Stimulated activated CD4-positive, alpha-beta T cell treated with anti-CD3 and anti-CD28 coated beads, Interleukin-4, amount 100 ng/mL, for 4 hours (primary cell): ENCODE data around the gene COL8A1.
"Not testable (repeated sequence)": the region's sequence is repeated elsewhere in the genome, so short reads cannot be mapped to it uniquely, and the experiment has no call there.

Experiments used
- DNase-seq, 2 experiments: peaks; one replicate each; pipeline ENCODE4 v3.0.0-alpha.2; 2020

Gene COL8A1

DNA sequence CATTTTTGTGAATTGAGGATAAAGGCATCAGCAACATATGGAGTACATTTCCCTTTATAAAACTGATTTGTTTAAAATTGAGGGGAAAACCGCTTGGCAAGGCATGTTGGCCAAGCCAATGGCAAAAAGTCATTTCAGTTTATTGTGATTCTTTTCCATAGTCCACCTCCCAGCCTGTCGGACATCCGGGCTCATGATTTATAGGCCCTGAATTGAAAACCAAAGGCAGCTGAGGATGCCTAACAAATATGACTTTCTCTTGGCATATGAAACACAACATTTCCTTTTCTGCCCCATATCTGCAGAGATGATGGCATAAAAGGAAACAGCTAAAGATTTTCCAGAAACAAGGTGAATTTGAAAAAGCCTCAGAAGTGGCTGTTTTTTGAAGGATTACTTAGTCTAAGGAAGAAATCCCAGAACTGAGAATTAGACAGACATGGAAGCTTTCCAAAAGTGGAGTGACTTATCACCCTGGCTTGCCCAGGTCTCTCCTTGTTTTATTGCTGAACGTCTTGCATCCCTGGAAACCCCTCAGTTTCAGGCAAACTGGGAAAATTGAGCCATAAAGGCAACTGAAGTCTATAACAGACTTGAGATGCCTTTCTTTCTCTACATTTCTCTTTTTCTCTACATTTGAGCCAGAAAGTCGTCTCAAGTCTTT lies 74.0 kb downstream of the COL8A1 start:
- no peak for DNase-seq

DNA sequence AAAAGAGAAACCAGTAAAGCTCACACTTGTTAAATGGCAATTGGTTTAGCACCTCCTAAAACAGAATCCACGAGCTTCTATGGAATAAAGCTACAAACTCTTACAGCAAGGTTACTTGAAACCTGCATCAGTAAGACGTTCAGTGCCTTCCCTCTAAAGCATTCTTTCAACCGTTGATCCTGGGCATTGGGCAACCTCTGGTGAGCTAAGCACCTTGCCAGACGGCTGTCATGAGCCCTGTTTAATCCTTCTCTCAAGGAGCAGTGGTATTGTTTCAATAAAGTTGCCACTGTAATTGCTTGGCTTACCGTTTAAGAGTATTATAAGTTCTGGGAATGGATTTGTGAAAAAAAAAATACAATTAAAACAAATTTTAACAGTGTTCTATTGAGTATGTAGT lies 75.0 kb downstream of the COL8A1 start:
- DNase-seq: no peak

DNA sequence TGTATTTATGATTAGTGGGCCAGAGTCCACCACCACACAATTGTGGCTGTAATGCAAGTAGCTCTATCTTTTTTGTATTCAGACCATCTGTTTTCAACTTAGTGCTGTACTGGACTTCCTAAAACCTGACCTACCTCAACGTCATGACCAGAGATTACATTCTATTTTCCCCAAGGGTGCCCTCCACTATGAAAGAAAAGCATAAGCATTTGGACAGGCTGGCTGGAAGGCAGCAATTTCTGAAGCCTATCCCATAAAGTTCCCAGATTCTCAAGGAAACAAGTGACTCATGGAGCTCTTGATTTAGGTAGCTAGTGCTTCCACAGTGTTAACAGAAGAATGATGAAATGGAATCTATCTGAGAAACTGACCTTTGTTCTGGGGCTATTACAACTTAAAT lies 75.8 kb downstream of the COL8A1 start:
- no peak for DNase-seq

DNA sequence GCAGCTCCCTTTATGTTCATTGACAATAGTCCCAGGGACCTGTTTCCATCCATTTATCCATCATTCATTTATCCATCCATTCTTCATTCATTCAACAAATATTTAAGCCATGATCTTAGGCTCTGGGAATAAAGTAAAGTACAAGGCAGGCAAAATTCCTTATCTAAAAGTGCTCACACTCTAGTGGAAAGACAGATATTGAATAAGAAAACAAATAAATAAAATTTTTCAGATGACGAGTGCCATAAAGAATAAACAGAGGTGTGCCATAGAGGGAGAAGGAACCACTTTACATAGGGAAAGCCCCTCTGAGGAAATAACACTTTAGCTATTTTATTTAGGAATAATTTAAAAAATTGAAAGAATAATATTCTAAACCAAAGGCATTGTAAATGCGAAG lies 76.2 kb downstream of the COL8A1 start:
- no peak for DNase-seq

DNA sequence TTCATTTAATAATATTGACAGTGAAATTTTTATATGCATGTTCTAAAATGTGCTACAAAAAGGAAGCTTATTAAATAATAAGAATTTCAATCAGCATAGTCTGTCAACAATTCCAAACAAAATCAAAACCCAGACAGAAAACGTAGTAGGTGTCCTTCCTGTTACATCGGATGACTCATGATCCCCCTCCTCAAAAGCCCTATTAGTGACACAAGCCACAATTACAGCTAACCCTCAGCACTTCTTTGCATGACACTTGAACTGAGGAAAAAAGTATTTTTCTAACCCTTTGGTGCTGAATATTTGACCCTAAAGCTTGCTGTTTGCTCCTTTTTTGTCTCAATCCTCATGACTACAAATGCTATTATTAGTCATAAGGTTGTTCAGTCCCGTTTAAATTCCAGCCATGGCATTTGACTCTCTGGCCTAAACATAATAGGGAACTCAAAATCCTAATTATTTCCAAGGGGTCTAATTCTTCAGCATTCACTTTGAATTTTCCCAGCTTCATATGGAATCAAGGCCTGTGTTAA lies 78.1 kb downstream of the COL8A1 start:
- no peak for DNase-seq

DNA sequence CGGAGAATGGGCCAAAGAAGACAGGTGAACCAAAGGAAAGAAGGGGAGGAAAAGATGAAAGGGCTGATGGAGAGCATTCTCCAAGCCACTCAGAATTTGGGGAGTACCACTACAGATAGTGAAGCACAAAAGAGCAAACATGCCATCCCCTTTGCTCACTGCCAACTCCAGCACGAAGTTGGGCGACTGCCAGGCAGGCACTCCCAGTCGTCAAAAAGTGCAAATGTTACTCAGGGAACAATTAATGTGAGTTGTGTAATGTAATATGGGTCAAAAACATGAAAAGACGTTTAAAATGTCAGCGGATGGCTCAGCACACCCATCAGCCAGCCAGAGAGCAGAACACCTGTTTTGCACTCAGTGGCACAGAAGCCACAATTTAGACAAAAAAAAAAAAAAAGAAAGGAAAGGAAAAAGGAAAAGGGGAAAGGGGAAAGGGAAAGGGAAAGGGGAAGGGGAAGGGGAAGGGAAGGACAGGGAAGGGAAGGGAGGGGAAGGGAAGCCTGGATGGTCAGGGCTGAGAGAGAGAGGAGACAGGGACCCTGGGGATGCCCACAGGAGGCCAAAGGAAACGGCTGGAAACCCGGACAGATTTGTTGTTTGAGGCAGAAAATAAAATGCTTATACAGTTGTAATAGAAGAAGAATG lies 82.7 kb downstream of the COL8A1 start:
- no peak for DNase-seq

DNA sequence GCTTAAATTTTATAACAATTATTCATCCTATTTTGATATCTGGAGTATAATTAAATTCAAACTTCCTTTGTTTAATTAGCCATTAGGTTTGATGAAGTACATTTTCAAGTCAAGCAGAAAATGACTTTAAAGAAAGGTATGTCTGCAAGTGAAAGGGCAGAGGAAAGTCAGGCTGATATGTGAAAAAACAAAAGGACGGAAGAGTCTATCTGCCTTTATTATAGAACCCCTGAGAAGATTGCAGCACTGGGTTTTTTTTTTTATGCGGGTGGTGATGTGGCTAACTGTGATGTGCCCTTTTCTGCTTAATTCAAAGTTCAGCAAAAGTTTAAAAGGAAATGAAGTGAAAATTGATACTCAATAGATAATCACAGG lies 83.2 kb downstream of the COL8A1 start:
- no peak for DNase-seq

DNA sequence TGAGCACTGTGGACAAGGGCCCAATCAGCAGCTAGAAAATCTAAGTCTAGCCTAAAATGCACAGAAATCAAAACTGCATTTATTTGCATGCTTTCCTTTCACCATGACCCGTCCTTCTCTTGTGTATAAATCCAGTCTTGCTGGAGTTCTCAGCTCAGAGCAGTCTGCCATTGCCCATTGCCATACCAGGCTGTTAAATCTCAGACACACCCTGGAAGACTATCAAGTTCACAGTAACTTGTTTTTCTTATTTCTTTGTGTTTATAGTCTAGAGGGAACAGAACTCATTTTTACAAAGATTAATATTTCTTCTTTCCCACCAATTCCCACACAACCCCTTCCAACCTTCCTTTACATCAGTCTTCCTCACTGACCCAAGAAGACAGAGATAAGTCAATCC lies 85.9 kb downstream of the COL8A1 start:
- DNase-seq: no peak

DNA sequence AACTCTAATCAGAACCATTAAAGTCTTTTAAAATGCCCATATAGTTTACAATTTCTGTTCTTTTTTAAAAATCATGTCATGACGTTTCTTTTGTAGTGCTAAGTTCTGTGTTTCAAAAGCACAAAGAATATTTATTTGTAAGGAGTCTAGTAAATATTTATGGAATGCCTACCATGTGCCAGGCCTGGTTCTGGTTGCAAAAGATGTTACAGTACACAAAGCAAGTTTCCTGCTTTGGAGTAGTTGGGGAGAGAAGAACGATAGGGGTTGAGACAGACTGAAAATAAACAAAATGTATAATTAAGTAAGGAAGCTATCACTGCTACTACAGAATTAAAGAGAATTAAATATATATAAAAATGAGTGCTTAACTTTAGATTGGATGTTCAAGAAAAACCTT lies 92.5 kb downstream of the COL8A1 start:
- no peak for DNase-seq

DNA sequence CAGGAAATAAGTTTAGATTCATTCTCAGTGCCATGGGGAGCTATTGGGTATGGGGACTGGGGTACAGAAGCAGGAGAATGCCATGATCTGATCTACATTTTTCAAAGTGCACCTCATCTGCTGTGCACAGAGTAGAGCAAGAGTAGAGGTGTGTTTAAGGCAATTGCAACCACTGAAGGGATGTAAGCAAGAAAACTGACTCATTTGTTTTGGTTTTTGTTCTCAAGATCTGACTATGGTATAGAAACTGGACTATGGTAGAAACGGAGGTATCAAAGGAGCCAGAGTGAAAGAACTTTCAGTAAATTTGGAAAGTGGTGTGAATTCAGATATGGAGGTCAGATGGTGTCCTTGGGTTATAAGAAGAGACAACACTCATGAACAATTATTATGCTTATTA lies 93.1 kb downstream of the COL8A1 start:
- no peak for DNase-seq

DNA sequence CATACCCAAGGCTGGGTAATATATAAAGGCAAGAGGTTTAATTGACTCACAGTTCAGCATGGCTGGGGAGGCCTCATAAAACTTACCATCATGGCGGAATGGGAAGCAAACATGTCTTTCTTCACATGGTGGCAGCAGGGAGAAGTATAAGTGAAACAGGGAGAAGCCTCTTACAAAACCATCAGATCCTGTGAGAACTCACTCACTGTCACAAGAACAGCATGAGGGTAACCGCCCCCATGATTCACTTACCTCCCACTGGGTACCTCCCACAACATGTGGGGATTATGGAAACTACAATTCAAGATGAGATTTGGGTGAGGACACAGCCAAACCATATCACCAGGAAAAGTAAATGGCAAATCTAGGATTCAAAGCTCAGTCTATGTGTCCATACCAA lies 102.0 kb downstream of the COL8A1 start:
- DNase-seq: not testable (repeated sequence)

DNA sequence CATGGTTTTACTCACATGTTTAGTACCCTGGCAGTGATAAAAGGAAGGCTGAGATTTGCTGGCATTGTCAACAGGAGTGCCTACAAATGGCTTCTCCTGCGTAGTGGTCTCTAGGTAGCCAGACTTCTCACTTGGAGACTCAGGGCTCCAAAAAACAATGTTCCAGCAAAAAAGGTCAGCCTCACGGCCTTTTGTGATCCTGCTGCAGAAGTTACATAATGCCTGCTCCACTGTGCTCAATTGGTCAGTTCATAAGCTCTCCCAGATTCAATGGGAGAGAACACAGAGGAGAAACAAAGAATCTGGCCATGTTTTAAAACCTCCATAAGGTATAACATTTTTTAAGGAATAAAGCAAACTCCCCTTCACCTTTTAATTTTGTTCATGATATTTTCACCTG lies 103.2 kb downstream of the COL8A1 start:
- no peak for DNase-seq

DNA sequence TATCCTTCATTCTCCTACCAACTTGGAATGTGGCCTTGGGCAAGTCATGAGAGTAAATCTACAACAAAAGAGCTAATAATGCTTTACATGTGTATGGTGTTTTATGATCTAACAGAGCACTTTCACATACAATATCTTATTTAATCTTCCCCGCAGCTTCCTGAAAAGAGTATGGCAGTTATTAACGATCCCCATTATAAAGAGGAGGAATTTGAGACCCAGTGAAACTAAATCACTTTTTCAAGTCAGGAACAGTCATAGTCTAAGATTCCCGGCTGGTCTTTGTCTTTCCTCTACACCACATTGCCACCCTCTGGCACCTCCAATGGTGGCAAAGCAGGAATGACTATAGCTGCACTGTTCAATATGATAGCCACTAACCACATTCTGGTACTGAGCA lies 109.5 kb downstream of the COL8A1 start:
- DNase-seq: no peak

DNA sequence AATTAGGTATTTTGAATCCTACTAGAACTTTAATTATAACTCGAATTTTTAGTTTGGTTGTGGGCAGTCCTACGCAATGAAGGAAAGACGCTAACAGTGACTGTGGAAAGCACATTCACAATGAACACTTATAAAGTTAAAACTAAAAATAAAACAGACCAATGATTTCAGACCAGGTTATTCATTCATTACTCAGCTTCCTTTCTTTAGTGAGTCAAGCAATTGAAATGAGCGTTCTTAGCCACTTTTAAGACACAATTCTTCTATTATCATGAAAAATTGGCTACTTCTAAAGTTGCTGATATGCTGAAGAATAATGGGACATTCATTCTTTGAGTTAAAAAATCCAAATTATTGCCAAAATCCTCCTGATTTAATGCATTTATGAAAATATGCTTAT lies 113.3 kb downstream of the COL8A1 start:
- no peak for DNase-seq

DNA sequence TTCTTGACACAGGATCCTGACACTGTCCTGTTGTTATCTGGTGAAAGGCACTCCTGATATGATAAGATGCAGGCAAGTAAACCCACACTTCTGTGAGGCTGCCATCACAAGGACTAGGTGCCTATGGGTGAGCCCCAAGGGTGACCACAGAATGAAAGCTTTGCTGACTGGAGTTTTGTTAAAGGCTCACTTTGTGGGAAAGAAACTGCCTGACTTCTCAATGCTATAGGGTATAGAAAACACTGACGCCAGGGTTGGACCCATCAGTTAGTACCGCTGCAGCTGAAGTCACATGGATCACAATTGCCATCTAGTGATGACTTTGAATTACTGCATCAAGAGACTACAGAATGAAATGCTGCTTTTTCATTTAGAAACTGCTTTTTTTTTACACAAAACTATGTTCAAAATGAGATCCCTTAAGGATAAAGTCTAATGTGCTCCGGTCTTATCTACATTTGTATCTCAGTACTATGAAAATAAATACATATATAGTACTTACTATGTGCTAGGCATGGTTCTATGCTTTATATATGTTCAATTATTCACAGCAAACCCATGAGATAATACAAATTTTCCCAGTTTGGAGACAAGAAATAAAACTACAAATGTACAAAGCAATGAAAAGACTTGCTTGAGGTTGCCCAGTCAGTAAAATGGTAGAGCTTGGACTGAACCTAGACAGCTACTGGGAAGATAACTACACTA lies 115.0 kb downstream of the COL8A1 start:
- no peak for DNase-seq

DNA sequence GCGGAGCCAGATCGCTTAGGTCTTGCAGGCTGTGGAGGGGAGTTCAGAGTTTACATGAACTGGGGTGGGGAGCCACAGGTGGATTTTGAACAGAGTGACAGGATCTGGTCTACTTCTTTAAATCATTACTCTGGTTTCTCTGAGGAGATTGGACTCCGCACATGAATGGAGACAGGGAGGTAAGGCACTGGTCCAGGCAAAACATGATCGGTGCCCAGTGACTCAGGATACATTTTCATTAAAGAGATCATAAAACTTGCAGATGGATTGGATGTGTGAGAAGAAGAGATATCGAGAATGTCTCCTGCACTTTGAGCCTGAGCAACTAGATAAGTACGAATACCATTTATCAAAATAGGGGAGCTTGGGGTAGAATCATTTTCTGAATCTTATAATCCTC lies 117.4 kb downstream of the COL8A1 start:
- DNase-seq: no peak

DNA sequence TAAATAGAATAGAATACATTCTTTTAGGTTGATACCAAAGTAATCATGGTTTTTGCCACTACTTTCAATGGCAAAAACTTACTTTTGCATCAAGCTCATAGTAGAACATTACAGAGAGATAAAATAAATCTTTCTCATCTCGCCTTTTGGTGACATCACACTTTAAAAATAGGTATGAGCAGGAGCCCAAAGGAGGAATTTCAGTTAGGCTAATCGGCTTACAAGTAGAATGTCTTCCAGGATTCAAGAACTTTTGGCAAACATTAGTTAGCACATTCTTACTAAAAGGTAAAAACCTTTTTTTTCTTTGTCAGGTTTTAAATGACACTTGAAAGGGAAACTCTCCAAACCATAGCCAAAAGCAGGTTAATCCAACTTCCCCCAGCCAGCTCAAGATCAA lies 119.6 kb downstream of the COL8A1 start:
- DNase-seq: no peak

DNA sequence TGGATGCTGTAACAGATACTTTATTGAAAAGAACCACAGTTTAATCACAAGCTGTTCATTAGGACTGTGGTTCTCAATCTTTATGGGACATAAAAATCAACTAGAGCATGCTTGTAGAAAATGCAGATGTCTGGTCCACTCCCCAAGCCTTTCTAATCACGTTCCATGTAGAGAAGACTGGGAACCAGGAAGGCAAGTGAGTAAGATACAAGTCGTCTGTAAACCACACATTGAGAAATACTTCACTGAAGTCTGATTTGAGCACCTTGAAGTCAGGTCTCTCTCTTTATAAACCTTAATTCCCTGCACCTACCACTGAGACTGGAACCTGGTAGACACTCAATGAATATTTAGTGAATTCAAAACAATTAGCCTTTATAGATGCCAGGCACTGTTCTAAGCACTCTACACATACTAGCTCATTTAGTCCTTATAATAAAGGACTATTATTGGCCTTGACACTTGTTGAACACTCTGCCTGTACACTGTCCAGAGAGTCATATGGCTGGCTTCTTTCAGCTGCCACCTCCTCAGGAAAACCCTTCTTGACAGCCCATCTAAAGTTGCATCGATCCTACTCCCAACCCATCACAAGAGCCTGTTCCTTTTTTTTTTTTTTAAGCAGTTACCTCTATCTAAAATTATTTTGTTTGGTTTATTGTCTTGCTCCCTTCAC lies 120.2 kb downstream of the COL8A1 start:
- no peak for DNase-seq

DNA sequence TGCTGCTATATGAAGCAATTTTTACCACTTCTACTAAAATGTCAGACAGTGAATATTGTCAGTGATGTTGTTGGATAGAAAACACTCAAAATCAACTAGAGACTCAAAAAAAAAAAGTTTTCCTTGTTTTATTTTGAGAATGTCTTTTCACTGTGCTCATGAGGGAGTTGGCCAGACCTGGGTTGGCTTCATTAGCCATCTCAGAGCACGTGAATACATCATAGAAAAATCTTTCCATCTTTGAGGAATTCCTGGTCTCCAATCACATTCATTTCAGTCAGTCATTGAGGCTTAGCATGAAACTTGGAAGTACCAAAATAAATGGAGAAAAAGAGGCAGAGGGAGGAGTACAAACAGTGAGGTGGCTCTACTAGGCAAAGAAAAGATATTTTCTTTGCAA lies 121.6 kb downstream of the COL8A1 start:
- DNase-seq: no peak

DNA sequence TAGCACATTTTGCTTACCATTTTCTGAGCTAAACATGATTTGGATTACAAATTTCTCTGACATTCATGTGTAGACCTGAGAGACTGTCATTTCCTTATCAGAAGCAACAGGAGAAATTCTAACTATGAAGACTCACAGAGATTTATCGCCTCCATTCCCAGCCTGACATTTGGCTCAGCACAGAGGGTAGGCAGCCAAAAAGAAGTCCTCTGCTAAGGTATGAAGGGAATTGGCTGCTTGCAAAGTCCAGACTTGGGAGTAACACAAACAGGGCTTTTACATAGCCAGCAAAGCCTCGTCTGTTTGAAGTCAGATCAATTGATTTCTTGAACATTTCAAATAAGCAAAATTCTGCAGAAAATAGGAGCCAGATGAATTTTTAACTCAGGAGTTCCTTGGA lies 122.2 kb downstream of the COL8A1 start:
- no peak for DNase-seq

DNA sequence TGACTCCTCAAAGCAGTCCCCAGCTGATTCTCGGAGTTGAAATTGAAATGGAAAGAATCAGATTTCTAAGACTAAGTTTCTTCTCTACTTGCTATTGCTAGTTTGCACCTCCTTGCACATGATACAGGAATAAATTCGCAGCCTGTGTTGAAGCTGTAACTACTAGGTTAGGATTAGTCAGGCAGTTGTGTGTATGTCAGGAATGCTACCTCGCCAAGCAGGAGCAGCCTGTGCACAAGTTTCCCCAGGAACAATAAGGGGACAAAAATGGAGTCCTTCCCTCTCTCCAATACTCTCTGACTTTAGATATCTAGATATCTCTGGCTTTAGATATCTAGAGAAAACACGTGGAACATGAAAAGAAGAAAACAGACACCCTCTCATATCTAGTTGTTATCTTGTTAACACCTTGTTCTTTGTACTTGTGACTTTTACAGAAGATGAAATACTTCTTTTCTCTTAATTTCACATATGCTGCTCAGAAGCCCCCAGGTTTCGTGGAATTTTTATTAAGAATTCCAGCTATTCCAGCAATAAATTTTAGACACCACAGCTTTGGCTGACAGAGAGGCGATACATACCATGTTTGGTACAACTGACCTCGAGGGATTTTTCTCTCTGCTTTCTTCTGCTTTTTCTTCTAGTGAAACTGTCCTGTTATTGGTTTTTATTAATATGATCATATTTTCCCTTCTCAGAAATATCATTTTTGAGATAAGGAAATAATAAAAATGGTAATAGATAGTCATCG lies 123.2 kb downstream of the COL8A1 start:
- DNase-seq: no peak

DNA sequence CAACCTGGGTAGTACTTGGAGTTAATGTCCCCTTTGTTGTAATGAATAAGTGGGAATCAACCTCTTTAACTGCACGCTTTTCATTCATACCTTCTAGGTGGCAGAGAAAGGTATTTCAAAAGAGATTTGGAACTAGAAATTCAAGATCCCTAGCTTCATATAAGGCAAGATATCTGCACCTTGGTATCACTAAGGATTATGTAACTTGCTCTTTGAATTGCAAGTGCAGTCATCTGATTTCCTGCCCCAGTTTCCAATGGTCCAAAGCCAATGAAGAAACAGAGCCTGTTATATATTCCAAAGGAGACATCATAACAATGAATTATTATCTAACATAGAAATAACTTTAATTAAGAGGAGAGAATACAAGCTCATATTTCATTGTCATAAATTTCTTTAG lies 124.5 kb downstream of the COL8A1 start:
- DNase-seq: no peak

DNA sequence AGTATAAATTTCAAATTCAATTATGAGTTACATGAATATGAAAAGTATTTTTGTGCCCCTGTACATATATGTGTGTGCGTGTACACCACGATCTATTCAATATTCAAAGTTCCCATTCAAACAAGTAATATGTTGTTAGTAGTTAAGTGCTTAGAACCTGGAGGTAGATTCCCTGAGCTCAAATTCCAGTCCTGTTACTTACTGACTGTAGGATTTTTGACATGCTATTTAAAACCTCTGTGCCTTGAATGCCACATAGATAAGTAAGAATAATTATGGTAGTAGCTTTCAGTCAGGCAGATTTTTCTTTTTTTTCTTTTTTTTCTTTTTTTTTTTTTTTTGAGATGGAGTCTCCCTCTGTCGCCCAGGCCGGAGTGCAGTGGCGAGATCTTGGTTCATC lies 126.0 kb downstream of the COL8A1 start:
- no peak for DNase-seq
